ENCODE measurements around the gene HEPH. TPM values are rescaled to one million over a fixed set of nuclear protein-coding genes. Genes with fewer than 3 reads are reported as not detected.

The HEPH gene
- total and polyA plus RNA-seq, 2 of the 8 experiments (the other 6 are each of a cell fraction or from before 2014, with no cell fraction given): 20.2 to 41.4 TPM

GRCh38 chrX:66164931-66165330 lies 884 bp downstream of the HEPH start:
- 0 out of 2 replicates have a peak, but pooled peaks cover 2% of the 10 kb centered on the region for H3K23me2 ChIP-seq (ENCODE audit: low read depth, low read length)
- H3K56ac ChIP-seq (replicated peaks; ENCODE audit: insufficient read length, low read depth, low read length): no peak overlapping the region
- H3K4me2 ChIP-seq (ENCODE audit: insufficient read depth in 1 of 2, low read depth in 2 of 2, low read length in 2 of 2): peak overlapping the region; percentile 61 to 76; a peak in 3 of 4 replicates
- H3K9me3 ChIP-seq (ENCODE audit: insufficient read depth in 2 of 2, low read depth in 1 of 2, low read length in 1 of 2): no peaks in the 10 kb centered on the region
- H2BK15ac ChIP-seq (ENCODE audit: low read length): no peak overlapping the region
- H3K4me1 ChIP-seq (replicated peaks in 1 of 4; ENCODE audit: control insufficient read depth in 3 of 4, insufficient read depth in 4 of 4, low read length in 3 of 4): no peaks in the 10 kb centered on the region; a peak in 1 of 7 replicates
- peaks cover 0 to 40% of the 10 kb centered on the region in 2 experiments; a peak in 2 of 4 replicates for H3K79me2 ChIP-seq (ENCODE audit: control insufficient read depth in 1 of 2, insufficient read depth in 2 of 2, low read length in 2 of 2)
- H4K91ac ChIP-seq (replicated peaks; ENCODE audit: insufficient read length, low read length): no peak overlapping the region
- H4K20me1 ChIP-seq (replicated peaks in 1 of 2; ENCODE audit: control insufficient read depth in 1 of 2, insufficient read depth in 2 of 2, low read length in 2 of 2): no peaks in the 10 kb centered on the region
- peaks cover 0 to 8% (median under 1%) of the 10 kb centered on the region in 4 experiments; a peak in 3 of 8 replicates for H3K36me3 ChIP-seq (ENCODE audit: control insufficient read depth in 2 of 4, insufficient read depth in 4 of 4, low read length in 3 of 4)
- H2BK20ac ChIP-seq (ENCODE audit: low read length): no peak overlapping the region
- no peak overlapping the region for H2AFZ ChIP-seq (ENCODE audit: low read length)
- no peak for DNase-seq (ENCODE audit: low read depth in 1 of 2, low spot score in 2 of 2)
- ChIA-PET POLR2A (ENCODE audit: partially characterized antibody) (interaction anchor here (0.9 kb wide), 1 partner anchor 8 kb away, joined by 3 read pairs; no protein-coding TSS in a partner anchor), CTCF (ENCODE audit: partially characterized antibody) (no interaction called here)
- no peak overlapping the region for H3K4ac ChIP-seq (replicated peaks; ENCODE audit: insufficient read length, low read depth, low read length)
- no peak overlapping the region for H3K27ac ChIP-seq (ENCODE audit: low read depth, low read length)
- H3K27me3 ChIP-seq (replicated peaks in 1 of 4; ENCODE audit: control insufficient read depth in 3 of 4, extremely low read depth in 1 of 4, insufficient read depth in 3 of 4, low read length in 3 of 4): no peaks in the 10 kb centered on the region
- no peak overlapping the region for H3K23ac ChIP-seq (ENCODE audit: insufficient read length)
- H2BK120ac ChIP-seq (replicated peaks; ENCODE audit: low read depth, low read length): no peak overlapping the region
- no peak overlapping the region for H4K8ac ChIP-seq (ENCODE audit: extremely low read depth, insufficient read depth, low read length)
- no peak overlapping the region for H2BK5ac ChIP-seq (ENCODE audit: low read depth, low read length)
- no peaks in the 10 kb centered on the region for H3K79me1 ChIP-seq (ENCODE audit: low read depth, low read length)
- H3K18ac ChIP-seq (ENCODE audit: extremely low read depth, low read length): no peak overlapping the region
- TF ChIP-seq EGR1 (IDR thresholded peaks at IDR 0.05; ENCODE audit: borderline replicate concordance, low read depth, low read length) (no peak), SP4 (IDR thresholded peaks at IDR 0.05; ENCODE audit: low read length) (no peak), SIN3A (conservative IDR thresholded peaks at IDR 0.05 in 1 of 2, IDR thresholded peaks at IDR 0.05 in 1 of 2; ENCODE audit: low read depth in 1 of 2, low read length in 2 of 2) (no peak), EZH2 (IDR thresholded peaks at IDR 0.05; ENCODE audit: low read depth, low read length, severe bottlenecking) (no peak), CEBPB (IDR thresholded peaks at IDR 0.05; ENCODE audit: low read depth, low read length) (no peak)
- H2BK12ac ChIP-seq (ENCODE audit: low read depth, low read length): no peak overlapping the region
- H3K14ac ChIP-seq (ENCODE audit: insufficient read length): no peak overlapping the region
- H2AK5ac ChIP-seq (ENCODE audit: low read depth, low read length): no peak overlapping the region
- H3K9ac ChIP-seq (replicated peaks in 1 of 4; ENCODE audit: extremely low read depth in 1 of 4, low read depth in 3 of 4, low read length in 3 of 4): peak overlapping the region in 1 of 4 experiments; percentile 64; a peak in 1 of 7 replicates
- peak; percentile 57 for FAIRE-seq
- no peak overlapping the region for H4K5ac ChIP-seq (ENCODE audit: insufficient read length, low read depth, low read length)
- peak overlapping the region; percentile 32 to 92 (median 77) for H3K4me3 ChIP-seq (ENCODE audit: extremely low read depth in 1 of 4, insufficient read depth in 2 of 4, low read depth in 3 of 4, low read length in 4 of 4)
- WGBS, 2 experiments (ENCODE audit: extremely low coverage in 1 of 2, insufficient coverage in 1 of 2, insufficient read length in 1 of 2, insufficient replicate concordance in 2 of 2, low coverage in 1 of 2, low lambda C conversion rate in 2 of 2, missing lambda C conversion rate in 1 of 2): 35% methylated on average over 2 of the region's 2 CpGs; no CpG with 5 or more reads in 1 of the 2 experiments
